GM21367 (cell line): Measurements from ENCODE around the gene EPHA10.

Source experiments
- ATAC-seq: cut with Tn5 transposase; IDR thresholded peaks from one replicate; pipeline ENCODE4 v1.9.1; 2021; ENCODE audit not compliant: unreplicated experiment

The EPHA10 gene

DNA sequence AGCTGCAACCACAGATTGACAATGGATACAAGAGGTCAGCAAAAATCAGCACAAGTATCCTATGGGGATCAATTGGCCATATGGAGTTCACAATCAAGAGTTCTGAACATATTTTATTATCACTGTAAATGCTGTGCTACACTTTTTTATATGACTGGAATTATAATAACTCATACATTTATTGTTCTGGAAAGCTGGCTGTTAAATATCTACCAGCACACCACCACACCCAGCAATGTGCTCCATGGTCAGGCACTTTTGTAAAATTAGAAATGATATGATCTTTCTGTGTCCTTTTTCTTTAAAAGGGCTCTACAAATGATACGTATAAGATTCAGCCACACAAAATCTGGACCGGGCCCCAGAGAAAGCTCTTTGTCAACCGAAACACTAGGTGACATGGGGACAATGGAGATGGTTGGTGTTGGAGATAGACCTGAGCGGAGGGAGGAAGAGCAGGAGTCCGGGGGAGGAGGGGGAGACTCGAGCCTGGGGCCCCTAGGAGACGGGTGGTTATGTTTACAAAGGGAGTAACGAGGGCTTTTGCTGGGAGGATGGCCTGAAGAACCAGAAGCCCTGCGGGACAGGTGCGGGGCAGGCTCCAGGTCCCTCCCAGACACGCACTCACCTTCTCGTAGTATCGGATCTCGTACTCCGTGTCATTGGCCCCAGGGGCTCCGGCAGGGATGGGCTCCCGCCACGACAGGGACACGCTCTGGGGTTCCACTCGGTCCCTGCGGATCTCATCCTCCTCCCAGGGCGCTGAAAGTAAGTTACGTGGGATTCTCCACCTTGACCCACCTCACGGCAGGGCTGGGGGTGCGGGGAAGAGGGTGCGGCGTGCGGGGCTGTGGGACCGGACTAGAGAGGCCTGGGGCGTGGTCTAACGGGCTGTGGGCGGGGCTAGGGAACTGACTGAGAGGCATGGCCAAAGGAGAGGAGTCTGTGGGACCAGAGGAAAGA is 30.0 kb downstream of the EPHA10 start:
- no peak for ATAC-seq

DNA sequence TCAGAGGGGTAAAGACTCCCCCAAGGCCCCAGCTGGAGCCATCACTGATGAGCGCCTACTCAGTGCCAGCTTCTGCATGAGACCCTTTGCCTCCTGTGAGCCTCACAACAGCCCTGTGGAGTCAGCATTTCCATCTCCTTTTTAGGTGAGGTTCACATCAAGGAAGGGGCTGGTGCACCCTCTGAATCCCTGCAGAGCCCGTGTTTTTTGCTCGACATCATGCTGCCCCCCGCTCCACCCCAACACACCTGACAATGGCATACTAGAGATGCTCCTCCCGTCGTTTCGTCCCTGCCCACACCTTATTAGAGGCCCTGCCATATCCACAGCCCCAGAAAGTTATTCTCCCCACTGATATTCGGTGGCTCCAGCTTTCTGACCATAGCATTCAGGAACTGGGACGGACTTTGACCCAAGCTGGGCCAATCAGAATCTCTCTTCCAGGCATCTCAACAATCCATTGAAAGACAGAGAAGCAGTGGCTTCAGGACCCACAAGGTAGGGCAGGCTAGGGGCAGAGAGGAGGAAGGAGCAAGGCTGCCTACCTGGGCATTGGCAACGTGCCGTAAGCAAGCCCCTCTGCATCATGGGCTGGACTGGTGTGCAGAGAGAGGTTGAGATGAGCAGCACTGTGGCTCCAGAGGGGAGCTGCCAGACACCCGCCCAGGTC is 32.7 kb downstream of the EPHA10 start:
- no peak for ATAC-seq

DNA sequence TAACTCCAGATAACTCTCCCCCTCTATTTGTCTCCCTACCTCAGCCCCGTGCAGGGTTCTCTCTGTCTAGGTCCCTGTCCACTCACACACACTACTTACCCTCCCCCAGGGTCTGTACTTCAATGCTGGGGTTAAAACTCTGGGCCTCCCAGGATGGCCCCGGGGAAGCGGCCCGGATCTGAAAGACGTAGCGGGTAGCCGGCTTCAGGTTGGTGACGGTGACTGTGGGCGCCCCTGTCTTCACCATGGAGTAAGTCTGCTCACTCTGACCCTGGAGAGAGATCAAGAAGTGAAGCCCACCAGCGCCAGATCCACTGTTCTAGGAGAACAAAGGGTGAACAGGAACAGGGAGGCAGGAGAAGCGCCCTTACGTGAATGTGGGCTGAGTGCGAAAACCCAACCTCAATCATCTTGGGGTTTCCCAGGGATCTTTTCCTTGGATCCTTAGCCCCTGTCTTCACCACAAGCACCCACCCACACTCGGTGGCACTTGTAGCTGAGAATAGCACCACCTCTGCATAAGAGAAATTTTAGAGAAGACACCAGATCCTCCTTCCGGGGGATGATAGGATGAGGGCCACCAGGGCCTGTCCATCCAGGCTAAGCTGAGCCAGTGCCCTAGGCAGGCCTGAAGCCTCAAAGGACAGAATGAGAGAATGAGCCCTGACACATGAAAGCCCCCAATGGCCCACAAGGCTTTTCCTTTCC is 33.5 kb downstream of the EPHA10 start:
- no peak for ATAC-seq

DNA sequence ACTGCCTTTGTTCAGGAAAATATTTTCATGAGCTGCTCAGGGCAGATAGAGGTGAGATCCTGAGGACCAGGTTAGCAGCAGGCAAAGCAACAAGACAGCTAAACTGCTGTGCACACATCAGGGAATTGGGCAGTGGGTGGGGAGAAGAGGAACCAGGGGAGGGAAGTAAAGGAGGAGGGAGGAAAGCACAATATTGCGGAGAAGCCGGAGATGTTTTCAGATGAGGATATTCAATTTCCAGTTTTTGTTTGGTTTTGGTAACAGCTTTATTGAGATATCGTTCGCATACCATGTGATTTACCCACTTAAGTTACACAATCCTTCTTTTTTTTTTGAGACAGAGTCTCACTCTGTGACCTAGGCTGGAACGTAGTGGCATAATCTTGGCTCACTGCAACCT is 34.5 kb downstream of the EPHA10 start:
- ATAC-seq: no peak

GRCh38 chr1:37728416-37728815 is 36.5 kb downstream of the EPHA10 start:
- no peak for ATAC-seq

GRCh38 chr1:37726751-37727585 is 38.0 kb downstream of the EPHA10 start:
- ATAC-seq: no peak

DNA sequence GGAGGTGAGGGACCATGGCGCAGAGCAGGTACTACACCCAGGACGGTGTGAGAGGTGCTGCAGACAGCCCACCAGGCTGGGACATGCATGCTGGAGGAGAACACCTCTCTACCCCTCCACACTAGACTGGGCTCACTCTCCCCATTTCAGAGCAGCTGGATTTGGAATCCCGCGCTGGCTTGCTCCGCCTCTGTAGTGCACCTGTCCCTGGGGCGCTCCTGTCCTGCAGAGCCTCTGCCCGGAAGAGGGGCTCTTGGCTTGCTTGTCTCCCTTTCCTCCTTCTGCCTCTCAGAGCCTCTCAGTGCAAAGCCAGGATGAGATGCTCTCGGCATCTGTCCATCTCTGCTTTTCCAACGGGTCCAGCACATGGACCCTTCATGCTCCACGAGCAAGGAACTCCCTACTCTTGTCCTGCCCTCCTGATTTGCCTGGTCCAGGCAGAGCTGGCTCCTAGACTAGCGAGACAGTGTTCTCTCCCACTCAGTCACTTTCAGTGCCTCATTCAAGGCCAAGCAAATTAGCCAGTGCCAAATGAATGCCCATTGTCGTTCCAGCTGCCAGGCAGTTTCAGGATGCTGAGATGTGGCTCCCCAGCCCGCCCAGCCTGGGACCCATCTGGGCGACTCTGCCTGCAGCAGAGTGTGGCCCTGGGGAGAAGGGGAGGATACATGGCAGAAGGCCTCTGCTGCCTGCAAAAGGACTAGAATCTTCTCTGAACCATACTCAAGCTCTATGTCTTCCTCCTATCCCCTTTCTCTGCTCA is 38.9 kb downstream of the EPHA10 start:
- ATAC-seq: no peak

DNA sequence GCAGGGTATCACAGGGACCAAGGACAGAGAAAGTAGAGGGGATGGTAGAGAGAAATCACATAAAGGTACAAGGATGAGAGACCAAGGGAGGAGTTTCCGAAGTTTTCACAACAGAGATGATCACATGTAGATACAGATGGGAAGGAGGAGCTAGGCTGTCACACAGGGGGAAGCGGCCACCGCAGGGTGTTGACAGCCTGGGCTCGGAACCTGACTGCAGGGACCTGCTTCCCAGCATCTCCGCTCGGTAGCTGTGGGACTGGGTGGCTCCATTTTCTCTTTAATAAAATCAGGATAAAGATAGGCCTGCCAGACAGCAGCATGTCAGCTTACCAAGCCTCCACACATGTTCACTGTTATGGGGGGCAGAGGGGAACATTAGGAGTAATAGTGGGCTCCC is 40.3 kb downstream of the EPHA10 start:
- ATAC-seq: no peak

- ATAC-seq: no peak
Measured at GRCh38 chr1:37723390-37724078, 41.4 kb downstream of the EPHA10 start.

GRCh38 chr1:37723072-37723389 is 41.9 kb downstream of the EPHA10 start:
- no peak for ATAC-seq

- no peak for ATAC-seq
Measured at GRCh38 chr1:37722181-37723071, 42.5 kb downstream of the EPHA10 start.

GRCh38 chr1:37721565-37721964 is 43.4 kb downstream of the EPHA10 start:
- no peak for ATAC-seq

GRCh38 chr1:37720231-37721130 is 44.4 kb downstream of the EPHA10 start:
- no peak for ATAC-seq

GRCh38 chr1:37719572-37720195 is 45.2 kb downstream of the EPHA10 start:
- ATAC-seq: no peak

- no peak for ATAC-seq
Measured at GRCh38 chr1:37718901-37719571, 45.9 kb downstream of the EPHA10 start.

DNA sequence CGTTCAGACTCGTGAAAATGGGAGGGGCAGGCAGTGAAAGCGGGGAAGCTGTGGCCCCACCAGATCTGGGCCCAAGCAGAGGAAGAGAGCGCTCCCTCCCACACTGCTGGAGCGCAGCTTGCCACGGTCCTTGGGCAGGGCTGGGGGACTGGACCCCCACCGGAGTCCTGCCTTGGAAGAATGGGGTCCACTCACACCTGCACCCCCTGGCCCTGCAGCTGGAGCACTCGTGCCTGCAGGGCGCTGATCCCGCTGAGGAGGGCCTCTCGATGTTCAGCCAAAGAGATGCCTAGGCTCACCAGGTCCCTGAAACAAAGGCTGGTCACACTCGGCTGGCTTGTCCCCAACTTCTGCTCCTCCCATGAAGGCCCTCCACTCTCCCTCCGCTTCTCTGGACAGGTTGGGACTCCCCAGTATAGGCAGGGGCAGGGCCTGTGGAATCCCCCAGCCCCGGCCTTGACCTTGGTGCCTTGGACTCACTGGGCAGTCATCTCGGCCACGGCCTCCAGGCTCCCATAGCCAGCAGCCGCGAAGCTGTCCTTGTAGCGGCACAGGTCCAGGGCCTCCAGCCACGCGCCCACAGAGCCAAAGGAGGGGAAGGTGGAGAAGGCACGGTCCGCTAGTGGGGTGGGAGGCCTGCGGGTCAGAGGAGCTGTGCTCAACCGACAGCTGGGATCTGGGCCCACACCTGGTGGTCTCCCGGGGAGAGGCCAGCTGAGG is 46.6 kb downstream of the EPHA10 start:
- no peak for ATAC-seq
